22Rv1 (cell line): ENCODE measurements around the gene FGD2.

Source experiments
- CTCF ChIP-seq: fragments of 450-650 bp; IDR thresholded peaks from 2 replicates; pipeline ENCODE4 v1.5.1; 2017; ENCODE audit warnings: mild to moderate bottlenecking
- ZFX ChIP-seq: fragments of 450-650 bp; IDR thresholded peaks from 2 replicates; pipeline ENCODE4 v1.6.1; 2017; ENCODE audit warnings: antibody characterized with exemption, borderline replicate concordance

GRCh38 chr6:37022135-37022863 lies 16.8 kb downstream of the FGD2 start:
- no peak for TF ChIP-seq CTCF
- TF ChIP-seq ZFX, result no peak
